SK-N-SH treated with all-trans-retinoic acid at 6 μM for 48 hours (cell line): Measurements from ENCODE around the gene SH2D2A.

ENCODE experiments used
- ATAC-seq: fragments of 200-7000 bp; cut with Tn5 transposase; 3 replicates; pipeline ENCODE4 v1.9.1; 2020; ENCODE audit warnings: mild to moderate bottlenecking, moderate library complexity
- BACH2 ChIP-seq: fragments of 250-450 bp; sonication (Bioruptor Pico); IDR thresholded peaks from 2 replicates; pipeline ENCODE4 v1.9.0; 2021; ENCODE audit warnings: mild to moderate bottlenecking, borderline replicate concordance
- CSDC2 ChIP-seq: fragments of 250-450 bp; sonication (Bioruptor Pico); IDR thresholded peaks from 2 replicates; pipeline ENCODE4 v1.5.0; 2020; ENCODE audit warnings: mild to moderate bottlenecking, moderate library complexity
- ESRRG ChIP-seq: fragments of 250-450 bp; sonication (Bioruptor Pico); IDR thresholded peaks from 2 replicates; pipeline ENCODE4 v1.6.1; 2021; ENCODE audit warnings: mild to moderate bottlenecking
- GLIS3 ChIP-seq: fragments of 250-450 bp; sonication (Bioruptor Pico); IDR thresholded peaks from 2 replicates; pipeline ENCODE4 v1.5.0; 2020; ENCODE audit warnings: mild to moderate bottlenecking, moderate library complexity
- ISL1 ChIP-seq: fragments of 250-450 bp; sonication (Bioruptor Pico); IDR thresholded peaks from 2 replicates; pipeline ENCODE4 v2.1.2; 2022; ENCODE audit warnings: mild to moderate bottlenecking, moderate library complexity
- OSR1 ChIP-seq: fragments of 250-450 bp; sonication (Bioruptor Pico); IDR thresholded peaks from 2 replicates; pipeline ENCODE4 v1.8.0; 2022; ENCODE audit warnings: moderate library complexity, mild to moderate bottlenecking, inconsistent platforms
- PPARA ChIP-seq: fragments of 250-450 bp; sonication (Bioruptor Pico); IDR thresholded peaks from 2 replicates; pipeline ENCODE4 v1.5.0; 2020; ENCODE audit warnings: mild to moderate bottlenecking, borderline replicate concordance
- SNAI2 ChIP-seq: fragments of 250-450 bp; sonication (Bioruptor Pico); IDR thresholded peaks from 2 replicates; pipeline ENCODE4 v1.5.0; 2020; ENCODE audit warnings: mild to moderate bottlenecking, moderate library complexity
- TCF4 ChIP-seq: fragments of 250-450 bp; sonication (Bioruptor Pico); IDR thresholded peaks from 2 replicates; pipeline ENCODE4 v1.8.0; 2021; ENCODE audit warnings: mild to moderate bottlenecking, moderate library complexity, borderline replicate concordance
- TOX ChIP-seq: fragments of 250-450 bp; sonication (Bioruptor Pico); IDR thresholded peaks from 2 replicates; pipeline ENCODE4 v1.8.0; 2021; ENCODE audit warnings: mild to moderate bottlenecking, moderate library complexity, borderline replicate concordance
- ZC3H10 ChIP-seq: fragments of 250-450 bp; sonication (Bioruptor Pico); IDR thresholded peaks from 2 replicates; pipeline ENCODE4 v1.5.1; 2021; ENCODE audit warnings: mild to moderate bottlenecking, moderate library complexity
- ZFP3 ChIP-seq: fragments of 250-450 bp; sonication (Bioruptor Pico); IDR thresholded peaks from 2 replicates; pipeline ENCODE4 v1.5.0; 2020; ENCODE audit warnings: mild to moderate bottlenecking, moderate library complexity
- ZFP30 ChIP-seq: fragments of 450-650 bp; formaldehyde crosslinking; IDR thresholded peaks from 2 replicates; pipeline ENCODE4 v1.5.0; 2022; ENCODE audit warnings: mild to moderate bottlenecking, moderate library complexity
- ZNF565 ChIP-seq: fragments of 450-650 bp; formaldehyde crosslinking; conservative IDR thresholded peaks from 2 replicates; pipeline ENCODE4 v1.5.0; 2020; ENCODE audit warnings: low read depth, mild to moderate bottlenecking, moderate library complexity
- ZNF8 ChIP-seq: fragments of 450-650 bp; formaldehyde crosslinking; IDR thresholded peaks from 2 replicates; pipeline ENCODE4 v1.5.0; 2020; ENCODE audit warnings: mild to moderate bottlenecking, moderate library complexity
- TF ChIP-seq, protein P1 (sequence below): fragments of 250-450 bp; sonication (Bioruptor Pico); IDR thresholded peaks from 2 replicates; pipeline ENCODE4 v1.5.1; 2020; ENCODE audit warnings: low read depth, mild to moderate bottlenecking, moderate library complexity
- TF ChIP-seq, protein P2 (sequence below): fragments of 250-450 bp; sonication (Bioruptor Pico); IDR thresholded peaks from 2 replicates; pipeline ENCODE4 v1.8.0; 2021; ENCODE audit warnings: low read depth, mild to moderate bottlenecking, moderate library complexity, borderline replicate concordance
- TF ChIP-seq, protein P3 (sequence below): fragments of 250-450 bp; sonication (Bioruptor Pico); IDR thresholded peaks from 2 replicates; pipeline ENCODE4 v1.8.0; 2020; ENCODE audit warnings: mild to moderate bottlenecking, moderate library complexity, borderline replicate concordance
- TF ChIP-seq, protein P4 (sequence below): fragments of 250-450 bp; sonication (Bioruptor Pico); IDR thresholded peaks from 2 replicates; pipeline ENCODE4 v1.5.0; 2020; ENCODE audit warnings: mild to moderate bottlenecking, moderate library complexity

SH2D2A gene

DNA sequence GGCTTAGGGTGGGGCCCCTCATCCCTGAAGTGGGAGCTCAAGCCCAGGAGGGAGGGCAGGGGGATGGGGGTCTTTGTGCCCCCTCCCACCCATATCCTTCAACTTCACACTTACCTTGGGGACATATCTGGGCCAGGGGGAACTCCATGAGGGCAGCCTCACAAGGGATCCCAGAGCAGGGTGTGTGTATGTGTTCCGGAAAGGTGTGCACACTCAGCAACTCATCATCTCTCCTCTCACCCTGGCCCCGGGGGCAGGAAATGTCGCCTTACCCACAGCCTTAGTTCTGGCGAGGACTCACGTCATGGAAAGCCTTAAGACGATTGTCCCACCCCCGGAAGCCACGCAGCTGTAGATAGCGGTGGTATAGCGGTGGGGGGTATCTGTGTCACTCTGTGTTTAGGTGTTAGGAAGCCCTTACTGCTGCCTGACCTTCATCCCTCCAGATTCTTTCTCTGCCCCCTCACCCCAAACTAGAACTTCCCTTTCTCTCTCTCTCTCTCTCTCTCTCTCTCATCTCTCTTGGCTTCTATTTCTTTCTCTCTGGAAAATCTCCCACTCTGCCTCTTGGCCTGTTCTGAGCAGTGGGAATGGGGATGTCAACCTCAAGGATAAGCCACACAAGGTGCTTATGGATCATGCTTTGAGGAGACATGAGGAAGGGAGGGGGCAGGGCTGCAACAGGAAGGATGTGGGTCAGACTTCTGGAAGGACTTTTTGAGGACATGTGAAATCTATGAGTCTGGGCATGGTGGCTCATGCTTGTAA lies at the start of gene SH2D2A:
TSS of gene SH2D2A (minus strand) at position 288 of the 768 bp plus-strand sequence. CDS start at position 148, 140 bp downstream.
- TF ChIP-seq ZFP3 = no peak
- no peak for ATAC-seq

DNA sequence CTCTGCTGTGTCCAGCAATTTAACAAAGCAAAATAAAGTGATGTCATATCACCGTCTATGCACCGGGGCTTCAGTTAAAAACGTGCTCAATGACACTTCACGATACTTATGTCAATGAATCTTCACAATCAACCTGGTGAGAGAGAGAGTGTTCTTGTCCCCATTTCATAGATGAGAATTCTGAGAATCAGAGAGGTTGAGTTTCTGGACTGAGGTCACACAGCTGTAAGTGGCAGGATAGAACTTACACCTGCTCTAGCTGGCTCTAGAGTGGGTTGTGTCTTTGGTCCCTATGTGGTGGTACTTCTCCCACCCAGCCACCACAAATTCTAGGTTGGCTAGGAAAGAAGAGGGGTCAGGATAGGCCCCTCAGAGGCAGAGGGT lies 49.2 kb upstream of the SH2D2A start:
- no peak for TF ChIP-seq PPARA (CRISPR knock-in tag)
- TF ChIP-seq SNAI2 (CRISPR knock-in tag) = no peak
- no peak for TF ChIP-seq GLIS3 (CRISPR knock-in tag)
- TF ChIP-seq, protein P1, sequence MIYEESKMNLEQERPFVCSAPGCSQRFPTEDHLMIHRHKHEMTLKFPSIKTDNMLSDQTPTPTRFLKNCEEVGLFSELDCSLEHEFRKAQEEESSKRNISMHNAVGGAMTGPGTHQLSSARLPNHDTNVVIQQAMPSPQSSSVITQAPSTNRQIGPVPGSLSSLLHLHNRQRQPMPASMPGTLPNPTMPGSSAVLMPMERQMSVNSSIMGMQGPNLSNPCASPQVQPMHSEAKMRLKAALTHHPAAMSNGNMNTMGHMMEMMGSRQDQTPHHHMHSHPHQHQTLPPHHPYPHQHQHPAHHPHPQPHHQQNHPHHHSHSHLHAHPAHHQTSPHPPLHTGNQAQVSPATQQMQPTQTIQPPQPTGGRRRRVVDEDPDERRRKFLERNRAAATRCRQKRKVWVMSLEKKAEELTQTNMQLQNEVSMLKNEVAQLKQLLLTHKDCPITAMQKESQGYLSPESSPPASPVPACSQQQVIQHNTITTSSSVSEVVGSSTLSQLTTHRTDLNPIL (CRISPR knock-in tag) = no peak
- no peak for TF ChIP-seq ZC3H10 (CRISPR knock-in tag)
- TF ChIP-seq ISL1 (CRISPR knock-in tag) = no peak
- TF ChIP-seq ZNF565 = no peak
- TF ChIP-seq ZNF8 (CRISPR knock-in tag) = no peak
- no peak for TF ChIP-seq ESRRG (CRISPR knock-in tag)
- TF ChIP-seq, protein P2, sequence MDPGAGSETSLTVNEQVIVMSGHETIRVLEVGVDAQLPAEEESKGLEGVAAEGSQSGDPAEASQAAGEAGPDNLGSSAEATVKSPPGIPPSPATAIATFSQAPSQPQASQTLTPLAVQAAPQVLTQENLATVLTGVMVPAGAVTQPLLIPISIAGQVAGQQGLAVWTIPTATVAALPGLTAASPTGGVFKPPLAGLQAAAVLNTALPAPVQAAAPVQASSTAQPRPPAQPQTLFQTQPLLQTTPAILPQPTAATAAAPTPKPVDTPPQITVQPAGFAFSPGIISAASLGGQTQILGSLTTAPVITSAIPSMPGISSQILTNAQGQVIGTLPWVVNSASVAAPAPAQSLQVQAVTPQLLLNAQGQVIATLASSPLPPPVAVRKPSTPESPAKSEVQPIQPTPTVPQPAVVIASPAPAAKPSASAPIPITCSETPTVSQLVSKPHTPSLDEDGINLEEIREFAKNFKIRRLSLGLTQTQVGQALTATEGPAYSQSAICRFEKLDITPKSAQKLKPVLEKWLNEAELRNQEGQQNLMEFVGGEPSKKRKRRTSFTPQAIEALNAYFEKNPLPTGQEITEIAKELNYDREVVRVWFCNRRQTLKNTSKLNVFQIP = no peak
- TF ChIP-seq TOX (CRISPR knock-in tag) = no peak
- TF ChIP-seq ZFP30 = no peak
- ATAC-seq = no peak

DNA sequence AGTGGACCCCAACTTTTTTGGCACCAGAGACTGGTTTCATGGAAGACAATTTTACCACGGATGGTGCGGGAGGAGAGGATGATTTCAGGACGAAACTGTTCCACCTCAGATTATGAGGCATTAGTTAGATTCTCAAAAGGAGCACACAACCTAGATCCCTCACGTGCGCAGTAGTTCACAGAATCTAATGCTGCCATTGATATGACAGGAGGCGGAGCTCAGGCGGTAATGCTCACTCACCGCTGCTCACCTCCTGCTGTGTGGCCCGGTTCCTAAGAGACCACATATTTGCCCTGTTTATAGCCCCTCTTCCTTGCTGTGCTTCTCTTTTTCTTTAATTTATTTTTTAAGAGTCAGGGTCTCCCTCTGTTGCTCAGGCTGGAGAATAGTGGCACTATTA lies 48.6 kb upstream of the SH2D2A start:
- TF ChIP-seq ZC3H10 (CRISPR knock-in tag) = no peak
- no peak for TF ChIP-seq CSDC2 (CRISPR knock-in tag)
- TF ChIP-seq TCF4 (CRISPR knock-in tag) = no peak
- TF ChIP-seq ZFP30 = no peak
- TF ChIP-seq ESRRG (CRISPR knock-in tag) = no peak
- no peak for TF ChIP-seq TOX (CRISPR knock-in tag)
- TF ChIP-seq, protein P3, sequence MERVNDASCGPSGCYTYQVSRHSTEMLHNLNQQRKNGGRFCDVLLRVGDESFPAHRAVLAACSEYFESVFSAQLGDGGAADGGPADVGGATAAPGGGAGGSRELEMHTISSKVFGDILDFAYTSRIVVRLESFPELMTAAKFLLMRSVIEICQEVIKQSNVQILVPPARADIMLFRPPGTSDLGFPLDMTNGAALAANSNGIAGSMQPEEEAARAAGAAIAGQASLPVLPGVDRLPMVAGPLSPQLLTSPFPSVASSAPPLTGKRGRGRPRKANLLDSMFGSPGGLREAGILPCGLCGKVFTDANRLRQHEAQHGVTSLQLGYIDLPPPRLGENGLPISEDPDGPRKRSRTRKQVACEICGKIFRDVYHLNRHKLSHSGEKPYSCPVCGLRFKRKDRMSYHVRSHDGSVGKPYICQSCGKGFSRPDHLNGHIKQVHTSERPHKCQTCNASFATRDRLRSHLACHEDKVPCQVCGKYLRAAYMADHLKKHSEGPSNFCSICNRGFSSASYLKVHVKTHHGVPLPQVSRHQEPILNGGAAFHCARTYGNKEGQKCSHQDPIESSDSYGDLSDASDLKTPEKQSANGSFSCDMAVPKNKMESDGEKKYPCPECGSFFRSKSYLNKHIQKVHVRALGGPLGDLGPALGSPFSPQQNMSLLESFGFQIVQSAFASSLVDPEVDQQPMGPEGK (CRISPR knock-in tag) = no peak
- no peak for TF ChIP-seq BACH2 (CRISPR knock-in tag)
- TF ChIP-seq, all 23 proteins: peak for 0
- no peak for ATAC-seq

DNA sequence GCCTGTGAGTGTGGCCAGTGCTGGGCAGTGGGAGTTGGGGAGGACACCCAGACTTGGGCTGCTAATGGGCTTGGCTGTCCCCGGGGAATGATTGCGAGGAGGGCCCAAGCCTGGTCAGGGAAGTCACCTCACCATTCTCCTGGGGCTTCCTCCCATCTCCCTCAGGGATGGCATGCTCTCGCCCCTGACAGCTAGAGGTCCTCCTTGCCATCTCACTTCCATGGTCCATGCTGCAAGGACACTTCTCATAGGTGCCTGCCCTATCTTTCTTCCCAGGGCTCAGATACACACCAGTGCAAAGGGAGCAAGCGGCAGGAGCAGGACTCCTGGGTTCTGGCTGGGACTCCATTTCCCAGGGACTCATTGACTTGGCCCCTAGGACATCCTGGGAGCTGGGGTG lies 48.1 kb upstream of the SH2D2A start:
- no peak for TF ChIP-seq ZNF565
- TF ChIP-seq, protein P3 (CRISPR knock-in tag) = no peak
- TF ChIP-seq, protein P4, sequence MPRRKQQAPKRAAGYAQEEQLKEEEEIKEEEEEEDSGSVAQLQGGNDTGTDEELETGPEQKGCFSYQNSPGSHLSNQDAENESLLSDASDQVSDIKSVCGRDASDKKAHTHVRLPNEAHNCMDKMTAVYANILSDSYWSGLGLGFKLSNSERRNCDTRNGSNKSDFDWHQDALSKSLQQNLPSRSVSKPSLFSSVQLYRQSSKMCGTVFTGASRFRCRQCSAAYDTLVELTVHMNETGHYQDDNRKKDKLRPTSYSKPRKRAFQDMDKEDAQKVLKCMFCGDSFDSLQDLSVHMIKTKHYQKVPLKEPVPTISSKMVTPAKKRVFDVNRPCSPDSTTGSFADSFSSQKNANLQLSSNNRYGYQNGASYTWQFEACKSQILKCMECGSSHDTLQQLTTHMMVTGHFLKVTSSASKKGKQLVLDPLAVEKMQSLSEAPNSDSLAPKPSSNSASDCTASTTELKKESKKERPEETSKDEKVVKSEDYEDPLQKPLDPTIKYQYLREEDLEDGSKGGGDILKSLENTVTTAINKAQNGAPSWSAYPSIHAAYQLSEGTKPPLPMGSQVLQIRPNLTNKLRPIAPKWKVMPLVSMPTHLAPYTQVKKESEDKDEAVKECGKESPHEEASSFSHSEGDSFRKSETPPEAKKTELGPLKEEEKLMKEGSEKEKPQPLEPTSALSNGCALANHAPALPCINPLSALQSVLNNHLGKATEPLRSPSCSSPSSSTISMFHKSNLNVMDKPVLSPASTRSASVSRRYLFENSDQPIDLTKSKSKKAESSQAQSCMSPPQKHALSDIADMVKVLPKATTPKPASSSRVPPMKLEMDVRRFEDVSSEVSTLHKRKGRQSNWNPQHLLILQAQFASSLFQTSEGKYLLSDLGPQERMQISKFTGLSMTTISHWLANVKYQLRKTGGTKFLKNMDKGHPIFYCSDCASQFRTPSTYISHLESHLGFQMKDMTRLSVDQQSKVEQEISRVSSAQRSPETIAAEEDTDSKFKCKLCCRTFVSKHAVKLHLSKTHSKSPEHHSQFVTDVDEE = no peak
- no peak for TF ChIP-seq TCF4 (CRISPR knock-in tag)
- no peak for TF ChIP-seq TOX (CRISPR knock-in tag)
- no peak for TF ChIP-seq GLIS3 (CRISPR knock-in tag)
- TF ChIP-seq CSDC2 (CRISPR knock-in tag) = no peak
- no peak for TF ChIP-seq OSR1 (CRISPR knock-in tag)
- TF ChIP-seq ZNF8 (CRISPR knock-in tag) = no peak
- ATAC-seq = no peak
